NCI-H2196 (cell line): ENCODE data around the gene GALNT18.

Experiments
- DNase-seq: peaks from one replicate; lab custom pipeline; 2025; ENCODE audit not compliant: unreplicated experiment; lab: John Stamatoyannopoulos, UW

GALNT18 gene

DNA sequence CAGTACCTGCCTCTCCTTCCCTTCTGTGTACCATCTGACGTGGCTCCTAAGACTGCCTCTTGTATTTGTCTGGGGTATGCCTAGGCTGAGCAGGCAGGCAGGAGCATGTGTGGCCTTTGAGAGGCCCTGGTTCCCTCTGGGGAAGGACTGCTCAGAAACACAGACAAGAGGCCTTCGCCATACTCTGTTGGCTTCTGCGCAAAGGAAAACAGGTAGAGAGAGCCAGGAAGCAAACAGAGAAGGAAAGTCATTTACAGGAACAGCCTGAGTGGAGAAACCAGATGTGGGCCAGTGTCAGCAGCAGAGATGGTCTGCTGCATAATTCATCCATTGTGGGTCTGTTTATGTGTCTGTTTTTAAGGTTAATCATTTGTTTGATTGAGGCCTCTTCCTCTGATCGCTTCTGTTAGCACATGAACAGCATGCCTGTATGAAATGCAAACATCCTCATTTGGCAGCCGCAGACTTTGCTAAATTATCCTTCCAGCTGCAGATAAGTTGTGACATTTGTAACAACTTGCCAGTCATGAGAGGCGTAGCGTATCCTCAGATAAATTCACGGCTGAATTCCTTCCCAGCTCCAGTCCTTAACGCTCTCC, 119.4 kb downstream of the GALNT18 start:
- DNase-seq: no peak

DNA sequence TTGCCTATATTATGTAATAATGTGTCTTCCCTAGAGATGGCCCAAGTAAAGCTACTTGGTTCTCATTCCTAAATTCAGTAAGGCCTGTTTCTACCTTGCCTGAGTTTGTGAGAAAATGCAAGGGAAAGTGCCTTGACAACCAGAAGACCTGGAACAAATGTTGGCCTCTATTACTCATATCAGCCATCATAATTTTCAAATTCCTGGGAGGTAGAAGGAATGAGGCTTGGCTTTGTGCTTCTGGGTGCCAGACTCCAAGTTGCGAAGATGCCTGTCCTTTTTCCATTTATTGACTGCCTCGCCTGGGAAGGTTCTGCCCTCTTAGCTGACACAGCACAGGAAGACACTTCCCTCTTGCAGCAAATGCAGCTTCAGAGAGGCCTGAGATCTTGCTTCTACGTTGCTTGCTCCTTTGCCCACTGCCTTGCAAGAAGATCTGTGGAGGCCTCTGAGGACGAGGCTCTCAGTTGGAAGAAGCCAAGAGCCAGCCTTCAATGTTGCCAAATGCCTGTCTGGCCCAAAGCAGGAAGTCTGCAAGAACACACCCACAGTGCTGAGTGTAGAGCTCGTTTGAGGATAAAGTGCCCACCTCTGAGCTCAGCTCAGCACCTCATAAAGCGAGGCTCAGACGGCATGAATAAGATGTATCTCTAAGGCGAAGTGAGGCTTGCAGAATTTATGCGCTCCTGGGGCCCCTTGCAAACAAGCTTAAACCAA, 120.1 kb downstream of the GALNT18 start:
- no peak for DNase-seq

DNA sequence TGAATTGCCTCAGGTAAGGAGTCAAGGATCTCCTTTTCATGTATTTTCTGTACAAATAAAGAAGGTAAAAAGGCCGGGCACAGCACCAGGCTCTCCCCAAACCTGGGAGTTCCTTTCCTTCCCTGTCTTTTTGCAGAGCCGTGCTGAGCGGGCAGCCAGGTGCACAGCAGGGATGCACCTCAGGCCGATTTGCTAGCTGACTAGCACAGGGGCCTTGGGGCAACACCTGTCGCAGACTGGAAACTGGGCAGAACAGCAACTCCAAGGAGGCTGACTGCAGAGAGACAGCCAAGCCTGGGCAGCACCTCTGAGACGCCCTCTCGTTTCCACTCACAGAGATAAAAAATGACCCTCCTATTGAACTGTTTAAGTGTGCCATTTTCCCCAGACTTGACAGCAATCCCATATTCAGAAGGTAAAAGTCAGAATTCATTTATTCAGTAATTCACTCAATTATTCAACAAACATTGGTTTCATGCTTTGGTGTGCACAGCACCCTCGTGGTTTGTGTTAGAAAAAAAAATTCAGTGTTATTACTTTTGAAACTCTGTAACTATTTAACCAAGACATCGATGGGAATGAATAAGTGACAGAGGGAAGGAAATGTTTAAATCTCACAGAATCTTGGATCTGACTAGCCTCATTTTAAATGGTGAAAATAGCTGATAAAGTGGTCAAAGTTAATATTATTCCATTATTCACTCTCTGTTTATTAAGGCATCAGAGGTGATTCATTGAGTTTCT, 120.9 kb downstream of the GALNT18 start:
- DNase-seq: no peak

DNA sequence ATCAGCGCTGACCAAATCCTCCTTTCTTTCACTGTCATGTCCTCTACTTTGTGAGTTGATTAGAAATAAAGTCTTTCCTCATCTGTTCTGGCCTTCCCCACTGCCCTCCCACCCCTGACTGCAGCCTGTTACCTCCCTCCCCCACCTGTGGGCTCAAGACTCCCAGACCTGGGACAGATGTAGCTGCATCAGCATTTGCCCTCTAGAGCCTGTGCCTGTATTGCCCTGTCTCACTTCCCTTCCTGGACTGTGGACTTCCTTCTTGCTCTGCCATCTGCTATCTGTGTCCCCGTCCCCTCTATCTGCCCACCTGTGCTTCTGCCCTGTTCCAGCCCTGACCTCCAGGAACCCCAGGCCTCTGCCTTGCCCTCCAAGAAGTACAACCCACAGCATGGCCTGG, 122.5 kb downstream of the GALNT18 start:
- no peak for DNase-seq

DNA sequence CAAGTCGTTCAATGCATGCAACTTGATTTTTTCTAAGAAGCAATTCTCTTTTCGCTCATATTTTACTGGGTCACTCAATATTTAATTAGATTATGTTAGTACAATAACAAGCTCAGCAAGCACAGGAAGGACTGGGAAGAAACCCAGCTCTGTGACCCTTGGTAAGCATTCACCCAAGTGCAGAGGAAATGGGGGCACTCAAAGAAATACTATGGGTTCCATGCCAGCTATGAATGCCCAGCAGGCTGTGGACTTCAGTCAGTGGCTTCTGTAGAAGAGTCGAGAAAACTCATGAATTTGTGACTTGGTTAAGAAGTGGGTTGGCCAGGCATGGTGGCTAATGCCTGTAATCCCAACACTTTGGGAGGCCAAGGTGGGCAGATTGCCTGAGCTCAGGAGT, 123.6 kb downstream of the GALNT18 start:
- no peak for DNase-seq

DNA sequence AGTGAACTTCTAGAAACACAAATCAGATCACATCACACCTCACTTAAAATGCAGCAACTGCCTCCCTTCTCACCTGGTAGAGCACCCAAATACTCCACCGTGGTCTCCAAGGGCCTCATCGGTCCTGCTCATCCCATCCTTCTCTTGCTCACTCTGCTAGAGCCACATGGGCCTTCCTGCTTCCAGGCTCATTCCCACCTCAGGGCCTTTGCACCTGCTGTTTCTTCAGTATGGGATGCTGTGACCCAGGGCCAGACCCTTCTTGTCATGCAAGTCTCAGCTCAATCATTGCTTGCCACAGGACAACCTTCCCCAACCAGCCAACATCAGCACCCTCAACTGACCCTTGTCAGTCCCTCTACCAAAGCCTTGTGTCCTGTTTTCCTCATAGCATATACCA, 124.9 kb downstream of the GALNT18 start:
- DNase-seq: no peak

DNA sequence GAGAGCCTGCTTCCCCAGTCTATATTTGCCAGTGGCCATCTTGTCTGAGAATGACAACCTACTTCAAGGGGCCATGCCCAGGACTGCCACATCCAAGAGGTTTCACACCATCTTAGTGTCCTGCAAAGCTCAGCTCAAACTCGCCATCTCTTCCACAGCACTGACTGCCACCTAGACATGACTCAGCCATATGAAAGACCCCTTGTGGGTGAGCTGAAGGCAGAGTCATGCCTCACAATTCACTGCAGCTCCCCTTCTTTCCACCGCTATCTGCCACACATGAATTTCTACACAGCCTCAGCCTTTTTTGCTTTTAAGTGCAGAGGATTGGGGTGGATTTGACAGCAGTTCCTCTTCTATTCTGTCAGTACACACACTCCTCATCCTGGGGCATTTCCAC, 127.5 kb downstream of the GALNT18 start:
- DNase-seq: no peak

DNA sequence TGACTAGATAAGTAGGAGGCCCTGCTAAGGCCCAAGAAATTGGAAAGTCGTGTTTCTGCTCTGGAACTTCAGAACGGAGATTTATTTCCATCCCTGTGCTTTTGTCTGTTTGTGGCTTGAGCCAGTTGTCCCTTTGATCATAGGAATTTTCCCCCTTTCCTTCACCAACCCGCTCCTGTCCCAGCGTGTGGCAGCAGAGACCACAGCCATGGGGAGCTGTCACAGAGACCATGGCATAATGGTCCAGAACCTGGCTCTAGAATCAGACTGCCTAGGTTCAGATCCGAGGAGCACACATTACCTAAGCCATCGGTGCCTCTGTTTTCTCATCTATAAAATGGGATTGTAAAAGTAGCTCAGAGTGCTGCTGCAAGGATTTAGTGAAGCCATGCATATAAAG, 128.1 kb downstream of the GALNT18 start:
- no peak for DNase-seq

DNA sequence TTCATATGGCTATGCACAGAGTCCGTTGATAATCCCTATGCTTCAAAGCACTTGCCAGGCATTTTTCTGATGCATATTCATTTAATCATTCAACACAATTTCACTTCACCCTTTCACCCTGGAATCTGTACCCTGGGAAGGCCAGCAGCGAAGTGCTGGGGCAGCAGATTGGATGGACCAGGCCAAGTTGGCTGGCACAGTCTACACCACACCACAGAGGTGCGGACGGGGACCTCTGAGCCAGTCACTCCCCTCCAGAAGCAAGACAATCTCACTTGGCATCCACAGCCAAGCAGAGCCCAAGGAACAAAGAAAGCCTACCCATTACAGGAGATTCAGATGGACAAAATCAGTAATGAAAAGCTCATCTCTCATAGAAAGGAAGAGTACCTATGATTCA, 130.2 kb downstream of the GALNT18 start:
- DNase-seq: no peak

DNA sequence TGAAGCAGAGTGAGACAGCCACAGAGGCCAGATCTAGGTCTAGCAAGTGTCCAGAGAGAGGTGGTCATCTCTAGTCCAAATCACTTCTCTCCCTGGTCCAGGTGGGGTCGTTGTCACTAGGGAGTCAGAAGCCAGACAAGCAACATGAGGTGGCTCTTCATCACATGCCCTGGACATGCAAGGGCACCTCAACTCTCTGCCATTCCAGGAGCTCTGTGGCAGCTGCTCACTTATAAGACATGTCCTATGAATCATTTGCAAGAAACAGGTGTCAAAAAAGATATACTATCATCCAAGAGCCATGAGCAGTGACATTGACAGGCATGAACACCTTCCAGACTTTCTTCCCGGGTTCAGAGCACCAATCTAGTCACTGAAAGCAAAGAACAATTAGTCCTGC, 130.8 kb downstream of the GALNT18 start:
- DNase-seq: no peak

DNA sequence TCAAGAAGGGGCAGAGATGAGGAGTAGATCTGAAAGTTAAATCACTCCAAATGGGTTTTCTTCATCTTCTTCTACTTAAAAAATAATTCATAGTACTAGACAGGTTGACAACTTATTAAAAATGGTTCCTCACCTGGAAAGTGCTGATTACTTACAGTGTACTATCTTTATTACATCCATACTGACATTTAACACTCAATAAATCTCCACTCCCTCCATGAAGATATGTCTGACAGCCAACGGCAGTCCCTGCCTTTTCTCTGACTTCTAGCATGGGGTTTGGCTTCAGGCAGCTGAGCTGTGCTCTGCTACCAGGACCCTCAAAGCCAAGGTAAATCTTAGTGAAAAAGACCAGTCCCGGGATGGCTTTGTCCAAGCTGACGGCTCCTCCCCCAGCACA, 135.4 kb downstream of the GALNT18 start:
- no peak for DNase-seq

DNA sequence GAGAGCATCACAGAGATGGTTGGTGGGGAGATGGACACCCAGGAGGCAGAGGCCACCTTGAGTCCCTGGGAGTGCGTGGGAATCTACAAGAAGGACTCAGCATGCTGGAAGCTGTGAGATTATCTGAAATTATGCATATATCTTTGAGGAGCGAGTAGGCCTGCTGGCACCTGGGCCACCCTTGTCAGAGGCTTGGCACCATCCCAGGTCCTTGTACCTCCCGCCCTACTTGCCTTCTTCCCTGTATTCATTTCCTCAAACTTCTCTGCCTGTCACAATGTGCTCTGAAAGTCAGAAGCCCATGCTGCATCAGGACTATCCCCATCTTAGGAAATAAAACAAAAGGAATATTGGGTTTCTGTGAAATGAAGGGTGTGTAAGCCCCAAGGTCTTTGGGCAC, 135.8 kb downstream of the GALNT18 start:
- no peak for DNase-seq

DNA sequence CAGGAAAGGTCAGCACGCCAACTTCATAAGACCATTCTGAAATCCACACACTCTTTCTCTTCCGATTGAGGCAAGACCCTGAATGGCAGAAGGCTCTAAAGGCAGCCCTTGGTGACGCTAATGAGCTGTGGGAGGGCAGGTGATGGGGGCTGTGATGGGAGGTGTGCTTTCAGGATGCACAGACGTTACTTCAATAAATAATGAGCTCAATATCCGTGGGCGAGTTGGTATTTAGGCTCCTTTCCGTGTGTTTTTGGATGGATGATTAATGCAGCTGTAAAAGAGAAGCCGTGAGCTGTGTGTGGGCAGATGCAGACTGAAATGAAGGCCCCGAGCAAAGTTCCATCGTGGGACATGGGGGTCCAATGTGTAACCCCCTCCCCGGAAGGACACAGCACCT, 138.2 kb downstream of the GALNT18 start:
- DNase-seq: no peak

DNA sequence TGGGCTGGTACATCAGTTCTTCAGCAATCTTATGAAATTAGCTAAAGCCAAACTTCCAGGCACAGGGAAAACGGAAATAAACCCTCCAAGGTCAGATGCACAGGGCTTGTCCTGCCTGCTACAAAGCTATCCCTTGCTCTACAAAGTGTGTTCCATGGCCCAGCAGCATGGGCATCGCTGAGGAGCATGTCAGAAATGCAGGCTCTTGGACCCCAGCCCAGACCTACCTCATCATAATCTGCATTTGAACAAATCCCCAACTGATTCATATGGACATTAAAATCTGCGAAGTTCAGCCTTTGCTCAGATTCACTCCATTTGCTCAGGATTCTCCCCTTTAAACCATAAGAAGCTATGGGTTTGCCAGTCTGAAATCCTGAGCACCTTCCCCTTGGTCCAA, 139.1 kb downstream of the GALNT18 start:
- no peak for DNase-seq

DNA sequence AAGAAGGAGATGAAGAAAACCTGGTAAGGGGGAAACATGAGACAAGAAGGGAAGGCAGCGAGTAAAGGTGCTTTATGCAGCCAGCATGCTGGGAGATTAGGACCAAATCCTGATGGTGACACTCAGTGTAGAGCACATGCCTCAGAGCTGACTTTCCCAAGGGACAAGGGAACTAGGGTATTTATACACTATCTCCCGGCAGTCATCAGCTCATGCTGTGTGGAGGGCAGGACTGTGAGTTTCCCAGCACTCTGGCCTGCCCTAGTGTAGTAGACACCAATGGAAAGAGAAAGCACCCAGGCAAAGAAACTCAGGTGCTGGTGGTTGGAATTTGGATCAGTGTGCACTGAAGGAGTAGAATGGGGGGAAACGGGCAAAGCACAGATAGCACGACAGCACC, 140.4 kb downstream of the GALNT18 start:
- DNase-seq: no peak

DNA sequence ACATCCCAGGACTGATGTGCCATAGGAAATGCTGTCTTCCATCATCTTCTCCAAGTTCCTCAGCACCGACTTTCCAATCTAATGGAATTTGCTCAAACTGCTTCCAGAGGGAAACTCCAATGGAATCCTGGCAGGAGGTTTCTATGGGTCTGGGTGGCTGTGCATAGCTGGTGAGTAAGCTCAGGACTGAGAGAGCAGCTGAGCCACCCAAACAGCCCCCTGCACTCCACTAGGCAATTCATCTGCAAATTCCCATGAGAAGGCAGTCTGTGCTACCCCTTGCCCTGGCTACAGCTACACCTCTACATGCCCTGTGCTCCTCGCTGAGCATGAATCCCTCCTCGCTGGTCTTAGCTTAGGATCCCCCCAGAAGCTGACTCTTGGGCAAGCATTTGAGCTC, 140.8 kb downstream of the GALNT18 start:
- no peak for DNase-seq

DNA sequence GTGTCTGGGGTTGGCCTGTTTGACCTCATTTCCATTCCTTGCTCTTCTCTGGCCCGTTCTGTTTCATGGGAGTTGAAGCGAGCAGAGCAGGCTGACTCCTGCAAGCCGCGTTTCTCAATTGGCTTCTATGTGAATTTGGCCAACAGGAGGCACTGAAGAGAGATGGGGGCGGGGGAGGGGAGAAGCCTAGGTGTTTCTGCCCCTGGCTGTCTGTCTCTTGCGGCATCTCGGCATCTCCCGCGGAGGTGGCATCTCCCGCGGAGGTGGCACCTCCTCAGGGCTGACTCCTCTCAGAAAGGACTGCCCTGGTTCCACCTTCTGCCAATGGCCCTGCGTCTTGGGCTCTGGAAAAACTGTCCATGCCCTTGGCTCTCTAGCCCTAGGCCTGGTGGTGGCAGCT, 143.1 kb downstream of the GALNT18 start:
- no peak for DNase-seq

DNA sequence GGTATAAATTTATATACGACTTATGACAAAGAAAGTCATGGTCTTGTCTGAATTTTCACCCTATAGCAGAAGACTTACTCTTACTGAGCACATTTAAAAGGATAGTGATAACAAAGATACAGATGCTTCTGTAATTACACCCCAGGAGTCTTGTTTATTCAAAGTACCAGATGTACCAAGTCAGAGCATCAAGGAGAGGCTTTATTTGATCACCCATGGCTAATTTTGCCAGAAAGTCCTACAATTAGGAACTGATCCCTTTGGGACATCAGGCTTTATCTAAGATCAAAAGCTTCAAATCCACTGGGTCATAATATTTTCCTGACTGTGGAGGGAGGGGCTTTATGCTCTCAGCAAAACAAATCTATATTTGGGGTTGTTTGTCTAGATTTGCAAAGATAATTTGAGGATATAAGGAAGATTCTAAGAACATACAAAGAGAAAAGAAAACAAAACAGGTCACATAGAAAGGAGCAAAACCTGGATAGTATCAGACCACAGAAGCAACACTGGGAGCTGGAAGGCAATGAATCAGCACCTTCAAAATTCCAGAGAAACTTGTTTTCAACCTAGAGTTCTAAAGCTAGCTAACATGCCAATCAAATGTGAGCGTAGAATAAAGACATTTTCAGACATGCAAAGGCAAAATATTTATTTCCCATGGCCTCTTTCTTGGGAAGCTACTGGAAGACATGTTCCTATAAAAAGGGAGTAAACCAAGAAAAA, 143.9 kb downstream of the GALNT18 start:
- no peak for DNase-seq

DNA sequence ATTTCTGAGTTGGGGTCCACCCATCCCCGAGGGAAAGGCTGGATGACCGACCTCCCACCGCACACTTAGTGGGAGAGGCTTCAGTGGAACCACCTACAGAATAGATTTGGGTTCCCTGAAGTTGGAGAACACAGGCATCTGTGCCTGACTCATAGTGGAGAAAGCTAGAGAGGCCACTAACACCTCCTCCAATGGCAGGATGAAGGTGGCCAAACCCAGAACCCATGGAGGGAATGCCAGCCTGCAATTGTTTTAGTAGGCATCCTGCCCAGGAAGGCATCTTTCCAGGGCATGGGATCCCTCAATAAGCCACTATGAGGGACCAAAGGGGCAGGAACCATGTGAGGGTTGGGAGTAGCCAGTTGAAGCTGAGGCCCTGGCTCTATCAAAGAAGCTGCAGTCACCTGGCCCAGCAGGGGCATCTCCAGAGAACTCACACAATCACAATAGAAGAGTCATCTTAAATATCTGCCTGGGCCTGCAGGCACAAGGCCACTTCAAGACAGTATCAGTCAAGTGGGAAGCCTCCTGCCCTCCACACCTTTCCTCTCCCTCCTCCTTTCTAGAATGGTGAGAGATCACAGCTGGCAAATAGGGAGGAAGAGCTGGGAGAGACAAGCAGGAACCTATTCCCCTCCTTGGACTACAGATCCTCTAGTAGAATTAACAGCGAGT, 144.7 kb downstream of the GALNT18 start:
- DNase-seq: peak; percentile 60

DNA sequence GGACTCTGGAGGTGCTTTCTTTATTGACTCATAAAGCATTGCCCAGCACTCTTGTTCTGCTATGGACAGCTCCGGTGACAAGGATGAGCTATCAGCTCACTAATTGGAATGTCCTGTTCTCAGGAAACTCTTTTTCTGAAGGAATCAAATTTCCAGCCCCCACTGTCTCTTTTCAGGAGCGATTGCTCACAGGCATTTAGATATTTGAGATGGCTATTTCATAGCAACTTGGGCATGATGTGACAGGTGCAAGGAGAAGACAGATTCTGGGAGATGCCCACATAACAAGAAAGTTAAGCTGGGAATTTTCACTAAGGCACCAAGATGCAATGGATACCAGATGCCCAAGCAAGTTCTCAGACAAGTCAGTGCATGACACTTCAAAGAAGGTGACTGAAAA, 145.3 kb downstream of the GALNT18 start:
- no peak for DNase-seq

DNA sequence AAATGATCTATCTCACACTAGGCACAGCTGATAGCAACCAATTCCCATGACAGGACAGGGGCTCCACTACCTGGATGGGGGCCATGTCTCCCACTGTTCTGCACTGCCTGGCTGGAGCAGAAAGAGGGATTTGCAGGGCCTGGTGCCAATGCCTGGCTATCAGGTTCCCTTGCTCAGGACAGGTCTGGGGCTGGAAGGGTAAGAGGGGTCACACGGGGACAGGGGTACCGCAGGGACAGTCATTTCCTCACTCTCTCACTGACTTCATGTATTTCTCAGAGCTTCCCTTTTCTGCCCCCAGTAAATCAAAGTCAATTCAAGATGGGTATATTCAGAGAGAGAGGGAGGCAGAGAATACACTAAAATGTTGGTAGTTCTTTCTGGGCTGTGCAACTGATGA, 149.7 kb downstream of the GALNT18 start:
- DNase-seq: no peak
